ENCODE measurements around the gene SLC25A39.
"Not testable (repeated sequence)": the region's sequence is repeated elsewhere in the genome, so short reads cannot be mapped to it uniquely, and the experiment has no call there.

SLC25A39 gene

DNA sequence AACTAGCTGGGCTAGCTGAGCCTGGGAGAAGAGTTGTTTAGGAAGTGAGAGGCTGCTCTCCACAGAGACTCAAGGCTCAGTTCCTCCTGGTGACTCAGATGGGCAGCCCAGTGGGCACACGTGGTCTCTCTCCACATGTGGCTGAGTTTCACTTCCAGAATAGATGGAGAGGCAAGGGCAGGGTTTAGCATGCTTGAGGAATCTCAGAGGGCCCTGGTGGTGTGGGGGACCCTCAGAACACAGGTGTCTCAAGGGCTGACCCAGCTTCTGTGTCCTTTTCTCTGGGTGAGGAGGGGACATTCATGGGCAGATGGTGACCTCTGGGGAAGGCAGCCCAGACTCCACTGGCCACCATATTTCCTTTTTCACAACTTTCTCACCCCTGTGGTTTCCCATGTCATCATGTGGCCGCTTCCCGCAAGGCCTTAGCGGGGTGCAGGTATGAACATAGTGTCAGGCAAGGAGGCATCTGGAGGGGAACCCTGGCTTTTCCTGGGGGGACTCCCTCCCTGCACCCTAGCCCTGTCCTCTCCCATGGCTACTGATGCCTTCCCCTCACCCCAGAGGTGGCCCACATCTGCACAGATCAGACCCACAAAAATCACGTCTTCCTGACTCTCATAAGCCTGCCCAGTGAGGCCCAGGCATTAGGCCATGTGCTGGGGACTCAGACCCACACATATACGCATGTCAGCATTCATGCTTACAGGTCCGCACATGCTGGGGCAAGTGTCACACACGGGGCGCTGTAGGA is 23.8 kb upstream of the SLC25A39 start:
- ATAC-seq: peak; percentile 8
- Mint-ChIP-seq H3K4me3 (no peak overlapping the region), H3K27ac (peak overlapping the region; percentile 23)

DNA sequence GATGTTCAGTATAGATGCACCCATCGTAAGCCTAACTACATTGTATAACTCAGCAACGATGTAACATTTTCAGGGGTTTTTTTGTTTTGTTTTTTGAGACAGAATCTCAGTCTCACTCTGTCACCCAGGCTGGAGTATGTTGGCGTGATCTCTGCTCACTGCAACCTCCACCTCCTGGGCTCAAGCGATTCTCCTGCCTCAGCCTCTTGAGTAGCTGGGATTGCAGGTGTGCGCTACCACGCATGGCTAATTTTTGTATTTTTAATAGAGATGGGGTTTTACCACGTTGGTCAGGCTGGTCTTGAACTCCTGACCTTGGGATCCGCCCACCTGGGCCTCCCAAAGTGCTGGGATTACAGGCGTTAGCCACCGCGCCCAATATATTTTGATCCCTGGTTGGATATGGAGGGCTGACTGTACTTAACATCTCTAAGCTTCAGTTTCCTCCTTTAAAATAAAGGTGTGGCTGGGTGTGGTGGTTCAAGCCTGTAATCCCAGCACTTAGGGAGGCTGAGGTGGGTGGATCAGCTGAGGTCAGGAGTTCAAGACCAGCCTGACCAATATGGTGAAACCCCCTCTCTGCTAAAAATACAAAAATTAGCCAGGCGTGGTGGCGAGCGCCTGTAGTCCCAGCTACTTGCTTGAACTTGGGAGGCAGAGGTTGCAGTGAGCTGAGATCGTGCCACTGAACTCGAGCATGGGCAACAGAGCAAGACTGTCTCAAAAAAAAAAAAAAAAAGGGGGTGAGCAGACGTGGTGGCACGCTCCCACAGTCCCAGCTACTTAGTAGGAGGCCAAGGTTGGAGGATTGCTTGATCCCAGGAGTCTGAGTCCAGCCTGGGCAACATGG is 22.8 kb upstream of the SLC25A39 start:
- Mint-ChIP-seq H3K4me1 (peaks cover 20% of the 10 kb centered on the region), H3K27me3 (peaks cover 11% of the 10 kb centered on the region)
- H3K9me3 Mint-ChIP-seq; H3K4me3 Mint-ChIP-seq; H3K36me3 Mint-ChIP-seq (ENCODE audit: low read depth); H3K27ac Mint-ChIP-seq; ATAC-seq; DNase-seq: not testable (repeated sequence)

More for the DNA sequence above, 23.8 kb upstream of the SLC25A39 start:
- peak; percentile 29 for DNase-seq
- Mint-ChIP-seq H3K27me3 (peaks cover 6% of the 10 kb centered on the region), H3K4me1 (peaks cover 20% of the 10 kb centered on the region), H3K9me3 (no peaks in the 10 kb centered on the region), H3K36me3 (ENCODE audit: low read depth) (no peaks in the 10 kb centered on the region)

GRCh38 chr17:44346064-44346844 is 21.6 kb upstream of the SLC25A39 start:
- ATAC-seq (no peak), DNase-seq (no peak)
- Mint-ChIP-seq H3K36me3 (ENCODE audit: low read depth) (no peaks in the 10 kb centered on the region), H3K27me3 (peaks cover 11% of the 10 kb centered on the region), H3K27ac (peak overlapping the region; percentile 94), H3K4me3 (peak overlapping the region; percentile 88), H3K4me1 (peaks cover 20% of the 10 kb centered on the region), H3K9me3 (no peaks in the 10 kb centered on the region)

DNA sequence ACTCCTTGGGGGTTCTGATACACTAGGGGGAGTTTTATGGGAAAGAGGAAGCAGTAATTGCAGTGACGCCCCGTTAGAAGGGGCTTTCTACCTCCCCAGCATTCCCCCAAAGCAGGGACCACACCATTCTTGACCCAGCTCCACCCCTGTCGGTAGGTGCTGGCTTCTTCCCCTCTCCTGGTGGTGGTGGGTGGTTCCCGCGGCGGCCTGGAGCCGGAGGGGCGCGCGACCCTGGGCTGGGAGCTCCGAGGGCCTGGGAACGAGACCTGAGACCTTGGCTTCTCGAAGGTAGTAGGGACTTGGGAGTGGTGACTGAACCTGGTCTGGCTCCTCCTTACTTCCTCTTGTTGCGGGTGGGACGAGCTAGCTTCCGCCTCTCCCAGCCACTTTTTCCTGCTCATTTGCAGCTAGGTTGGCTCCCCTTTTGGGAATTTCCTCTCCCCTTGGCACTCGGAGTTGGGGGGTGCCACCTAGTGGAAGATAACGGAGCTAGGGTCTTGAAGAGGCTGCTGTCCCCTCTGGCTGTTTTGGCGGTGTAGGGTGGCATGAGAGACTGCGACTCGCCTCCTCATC is 20.9 kb upstream of the SLC25A39 start:
- H3K27me3 Mint-ChIP-seq: peaks cover 11% of the 10 kb centered on the region
- peak overlapping the region; percentile 94 for H3K27ac Mint-ChIP-seq
- ATAC-seq (peak; percentile 17), DNase-seq (peak; percentile 64)
- no peaks in the 10 kb centered on the region for H3K9me3 Mint-ChIP-seq
- no peaks in the 10 kb centered on the region for H3K36me3 Mint-ChIP-seq (ENCODE audit: low read depth)
- peaks cover 18% of the 10 kb centered on the region for H3K4me1 Mint-ChIP-seq
- peak overlapping the region; percentile 88 for H3K4me3 Mint-ChIP-seq

DNA sequence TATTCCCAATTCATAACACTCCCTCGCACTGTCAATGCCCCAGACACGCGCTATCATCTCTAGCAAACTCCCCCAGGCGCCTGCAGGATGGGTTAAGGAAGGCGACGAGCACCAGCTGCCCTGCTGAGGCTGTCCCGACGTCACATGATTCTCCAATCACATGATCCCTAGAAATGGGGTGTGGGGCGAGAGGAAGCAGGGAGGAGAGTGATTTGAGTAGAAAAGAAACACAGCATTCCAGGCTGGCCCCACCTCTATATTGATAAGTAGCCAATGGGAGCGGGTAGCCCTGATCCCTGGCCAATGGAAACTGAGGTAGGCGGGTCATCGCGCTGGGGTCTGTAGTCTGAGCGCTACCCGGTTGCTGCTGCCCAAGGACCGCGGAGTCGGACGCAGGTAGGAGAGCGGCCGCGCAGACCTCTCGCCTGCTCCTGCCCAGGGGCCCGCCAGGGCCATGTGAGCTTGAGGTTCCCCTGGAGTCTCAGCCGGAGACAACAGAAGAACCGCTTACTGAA is 20.4 kb upstream of the SLC25A39 start, which contains the start of gene GRN:
Gene GRN (plus strand): TSS at position 364 of the 515 bp plus-strand sequence. CDS start 3,863 bp downstream, outside the sequence.
- H3K27me3 Mint-ChIP-seq: peaks cover 11% of the 10 kb centered on the region
- H3K4me1 Mint-ChIP-seq: peaks cover 18% of the 10 kb centered on the region
- peak; percentile 83 for DNase-seq
- H3K4me3 Mint-ChIP-seq: peak within 1 kb of the TSS; percentile 88
- ATAC-seq: peak; percentile 97
- no peaks in the 10 kb centered on the region for H3K36me3 Mint-ChIP-seq (ENCODE audit: low read depth)
- H3K9me3 Mint-ChIP-seq: no peaks in the 10 kb centered on the region
- H3K27ac Mint-ChIP-seq: peak within 1 kb of the TSS; percentile 94

GRCh38 chr17:44343510-44344209 is 19.0 kb upstream of the SLC25A39 start:
- Mint-ChIP-seq H3K27ac (no peak overlapping the region), H3K27me3 (peaks cover 11% of the 10 kb centered on the region), H3K36me3 (ENCODE audit: low read depth) (no peaks in the 10 kb centered on the region), H3K4me1 (peaks cover 18% of the 10 kb centered on the region), H3K9me3 (no peaks in the 10 kb centered on the region), H3K4me3 (no peak overlapping the region)
- ATAC-seq: no peak
- DNase-seq: no peak

- Mint-ChIP-seq H3K27me3 (peaks cover 11% of the 10 kb centered on the region), H3K4me1 (peaks cover 12% of the 10 kb centered on the region)
- not testable (repeated sequence) for DNase-seq; H3K4me3 Mint-ChIP-seq; H3K9me3 Mint-ChIP-seq; ATAC-seq; H3K36me3 Mint-ChIP-seq (ENCODE audit: low read depth); H3K27ac Mint-ChIP-seq
Observed at GRCh38 chr17:44340553-44340952, 15.9 kb upstream of the SLC25A39 start.

- Mint-ChIP-seq H3K27ac (no peak overlapping the region), H3K9me3 (no peaks in the 10 kb centered on the region), H3K36me3 (ENCODE audit: low read depth) (no peaks in the 10 kb centered on the region), H3K4me3 (no peak overlapping the region), H3K27me3 (peaks cover 8% of the 10 kb centered on the region), H3K4me1 (peaks cover 3% of the 10 kb centered on the region)
- peak; percentile 80 for ATAC-seq
- no peak for DNase-seq
Observed at GRCh38 chr17:44338702-44339101, 14.1 kb upstream of the SLC25A39 start.

- H3K4me3 Mint-ChIP-seq: no peak overlapping the region
- no peaks in the 10 kb centered on the region for H3K27me3 Mint-ChIP-seq
- DNase-seq: no peak
- H3K36me3 Mint-ChIP-seq (ENCODE audit: low read depth): no peaks in the 10 kb centered on the region
- H3K27ac Mint-ChIP-seq: no peak overlapping the region
- H3K9me3 Mint-ChIP-seq: no peaks in the 10 kb centered on the region
- peaks cover 11% of the 10 kb centered on the region for H3K4me1 Mint-ChIP-seq
- ATAC-seq: no peak
Observed at GRCh38 chr17:44335968-44336367, 11.3 kb upstream of the SLC25A39 start.

DNA sequence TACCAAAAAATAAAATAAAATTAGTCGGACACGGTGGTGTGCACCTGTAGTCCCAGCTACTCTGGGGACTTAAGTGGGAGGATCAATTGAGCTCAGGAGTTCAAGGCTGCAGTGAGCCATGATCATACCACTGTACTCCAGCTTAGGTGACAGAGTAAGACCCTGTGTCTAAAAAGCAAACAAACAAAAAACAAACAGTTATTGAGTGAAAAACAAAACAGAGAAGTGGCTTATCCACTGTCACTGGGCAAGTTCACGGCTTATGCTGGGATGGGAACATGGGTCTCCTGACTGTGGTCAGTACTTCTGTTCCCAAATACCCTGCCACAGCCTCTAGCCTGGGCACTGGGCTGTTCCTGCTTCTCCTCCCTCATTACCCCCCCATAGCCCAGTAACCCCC is 10.9 kb upstream of the SLC25A39 start:
- Mint-ChIP-seq H3K4me1 (peaks cover 11% of the 10 kb centered on the region), H3K9me3 (no peaks in the 10 kb centered on the region), H3K27me3 (no peaks in the 10 kb centered on the region), H3K36me3 (ENCODE audit: low read depth) (no peaks in the 10 kb centered on the region), H3K4me3 (no peak overlapping the region), H3K27ac (no peak overlapping the region)
- no peak for DNase-seq
- no peak for ATAC-seq

GRCh38 chr17:44334727-44335126 is 10.1 kb upstream of the SLC25A39 start:
- H3K36me3 Mint-ChIP-seq (ENCODE audit: low read depth): no peaks in the 10 kb centered on the region
- no peak for ATAC-seq
- no peak overlapping the region for H3K27ac Mint-ChIP-seq
- DNase-seq: no peak
- H3K9me3 Mint-ChIP-seq: no peaks in the 10 kb centered on the region
- peaks cover 11% of the 10 kb centered on the region for H3K4me1 Mint-ChIP-seq
- H3K4me3 Mint-ChIP-seq: no peak overlapping the region
- H3K27me3 Mint-ChIP-seq: no peaks in the 10 kb centered on the region

- Mint-ChIP-seq H3K4me3 (no peak overlapping the region), H3K36me3 (ENCODE audit: low read depth) (no peaks in the 10 kb centered on the region), H3K9me3 (no peaks in the 10 kb centered on the region), H3K27me3 (no peaks in the 10 kb centered on the region), H3K27ac (no peak overlapping the region), H3K4me1 (peaks cover 11% of the 10 kb centered on the region)
- no peak for DNase-seq
- no peak for ATAC-seq
Observed at GRCh38 chr17:44334315-44334714, 9.7 kb upstream of the SLC25A39 start.

GRCh38 chr17:44333371-44333770 is 8.7 kb upstream of the SLC25A39 start:
- H3K4me1 Mint-ChIP-seq: peaks cover 8% of the 10 kb centered on the region
- no peaks in the 10 kb centered on the region for H3K9me3 Mint-ChIP-seq
- H3K4me3 Mint-ChIP-seq: no peak overlapping the region
- H3K27ac Mint-ChIP-seq: no peak overlapping the region
- H3K27me3 Mint-ChIP-seq: no peaks in the 10 kb centered on the region
- H3K36me3 Mint-ChIP-seq (ENCODE audit: low read depth): no peaks in the 10 kb centered on the region
- ATAC-seq: no peak
- no peak for DNase-seq

All from activated naive CD8-positive, alpha-beta T cell treated with anti-CD3 and anti-CD28 coated beads, Interleukin-2, amount 50 U/mL, for 24 hours (primary cell).